GM12874 (cell line): ENCODE measurements around the gene AKR1B15.

Experiments used
- TF ChIP-seq, protein P1 (sequence below): IDR thresholded peaks from 2 replicates; pipeline ENCODE4 v1.5.1; 2011; ENCODE audit warnings: low read depth, mild to moderate bottlenecking, control low read depth, low read length, moderate library complexity; ENCODE audit not compliant: insufficient read depth

Gene AKR1B15

GRCh38 chr7:134629445-134629844 is 80.5 kb downstream of the AKR1B15 start:
- TF ChIP-seq, protein P1, sequence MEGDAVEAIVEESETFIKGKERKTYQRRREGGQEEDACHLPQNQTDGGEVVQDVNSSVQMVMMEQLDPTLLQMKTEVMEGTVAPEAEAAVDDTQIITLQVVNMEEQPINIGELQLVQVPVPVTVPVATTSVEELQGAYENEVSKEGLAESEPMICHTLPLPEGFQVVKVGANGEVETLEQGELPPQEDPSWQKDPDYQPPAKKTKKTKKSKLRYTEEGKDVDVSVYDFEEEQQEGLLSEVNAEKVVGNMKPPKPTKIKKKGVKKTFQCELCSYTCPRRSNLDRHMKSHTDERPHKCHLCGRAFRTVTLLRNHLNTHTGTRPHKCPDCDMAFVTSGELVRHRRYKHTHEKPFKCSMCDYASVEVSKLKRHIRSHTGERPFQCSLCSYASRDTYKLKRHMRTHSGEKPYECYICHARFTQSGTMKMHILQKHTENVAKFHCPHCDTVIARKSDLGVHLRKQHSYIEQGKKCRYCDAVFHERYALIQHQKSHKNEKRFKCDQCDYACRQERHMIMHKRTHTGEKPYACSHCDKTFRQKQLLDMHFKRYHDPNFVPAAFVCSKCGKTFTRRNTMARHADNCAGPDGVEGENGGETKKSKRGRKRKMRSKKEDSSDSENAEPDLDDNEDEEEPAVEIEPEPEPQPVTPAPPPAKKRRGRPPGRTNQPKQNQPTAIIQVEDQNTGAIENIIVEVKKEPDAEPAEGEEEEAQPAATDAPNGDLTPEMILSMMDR = no peak
